ENCODE measurements around the gene MLPH.

MLPH gene

GRCh38 chr2:237483018-237483731 lies 3.9 kb upstream of the MLPH start:
- Mint-ChIP-seq H3K4me1 (no peaks in the 10 kb centered on the region), H3K27ac (no peak overlapping the region), H3K9me3 (no peaks in the 10 kb centered on the region), H3K36me3 (no peaks in the 10 kb centered on the region), H3K27me3 (peaks cover 20% of the 10 kb centered on the region), H3K4me3 (no peak overlapping the region)

- Mint-ChIP-seq H3K27ac (no peak overlapping the region), H3K4me3 (no peak overlapping the region), H3K36me3 (no peaks in the 10 kb centered on the region), H3K27me3 (peaks cover 29% of the 10 kb centered on the region), H3K9me3 (no peaks in the 10 kb centered on the region), H3K4me1 (no peaks in the 10 kb centered on the region)
Measured at GRCh38 chr2:237485304-237485703, 1.7 kb upstream of the MLPH start.

- Mint-ChIP-seq H3K36me3 (no peaks in the 10 kb centered on the region), H3K9me3 (no peaks in the 10 kb centered on the region), H3K27me3 (peaks cover 29% of the 10 kb centered on the region), H3K4me3 (no peak overlapping the region), H3K4me1 (no peaks in the 10 kb centered on the region), H3K27ac (no peak overlapping the region)
Measured at GRCh38 chr2:237485844-237486243, 1.2 kb upstream of the MLPH start.

GRCh38 chr2:237486334-237486818 lies 675 bp upstream of the MLPH start:
- Mint-ChIP-seq H3K4me1 (no peaks in the 10 kb centered on the region), H3K4me3 (no peak overlapping the region), H3K36me3 (no peaks in the 10 kb centered on the region), H3K9me3 (no peaks in the 10 kb centered on the region), H3K27ac (no peak overlapping the region), H3K27me3 (peaks cover 29% of the 10 kb centered on the region)

- no peak overlapping the region for H3K4me3 Mint-ChIP-seq
- H3K4me1 Mint-ChIP-seq, result no peaks in the 10 kb centered on the region
- no peak overlapping the region for H3K27ac Mint-ChIP-seq
- H3K9me3 Mint-ChIP-seq, result no peaks in the 10 kb centered on the region
- no peaks in the 10 kb centered on the region for H3K36me3 Mint-ChIP-seq
- peaks cover 29% of the 10 kb centered on the region for H3K27me3 Mint-ChIP-seq
Measured at GRCh38 chr2:237487496-237487895, 445 bp downstream of the MLPH start.

- Mint-ChIP-seq H3K27ac (no peak overlapping the region), H3K36me3 (no peaks in the 10 kb centered on the region), H3K4me3 (no peak overlapping the region), H3K9me3 (no peaks in the 10 kb centered on the region), H3K27me3 (peaks cover 29% of the 10 kb centered on the region), H3K4me1 (no peaks in the 10 kb centered on the region)
Measured at GRCh38 chr2:237488295-237488694, 1.2 kb downstream of the MLPH start.

GRCh38 chr2:237488901-237489860 lies 2.1 kb downstream of the MLPH start:
- Mint-ChIP-seq H3K4me3 (no peak overlapping the region), H3K4me1 (no peaks in the 10 kb centered on the region), H3K9me3 (no peaks in the 10 kb centered on the region), H3K36me3 (no peaks in the 10 kb centered on the region), H3K27ac (no peak overlapping the region), H3K27me3 (peaks cover 25% of the 10 kb centered on the region)

- Mint-ChIP-seq H3K4me3 (no peak overlapping the region), H3K27me3 (peaks cover 20% of the 10 kb centered on the region), H3K4me1 (no peaks in the 10 kb centered on the region)
Measured at GRCh38 chr2:237490009-237490711, 3.1 kb downstream of the MLPH start.

GRCh38 chr2:237490795-237491194 lies 3.7 kb downstream of the MLPH start:
- no peaks in the 10 kb centered on the region for H3K36me3 Mint-ChIP-seq
- no peak overlapping the region for H3K4me3 Mint-ChIP-seq
- peaks cover 14% of the 10 kb centered on the region for H3K27me3 Mint-ChIP-seq
- no peak overlapping the region for H3K27ac Mint-ChIP-seq
- H3K9me3 Mint-ChIP-seq, result no peaks in the 10 kb centered on the region
- no peaks in the 10 kb centered on the region for H3K4me1 Mint-ChIP-seq

More at GRCh38 chr2:237490009-237490711, 3.1 kb downstream of the MLPH start:
- Mint-ChIP-seq H3K27ac (no peak overlapping the region), H3K36me3 (no peaks in the 10 kb centered on the region), H3K9me3 (no peaks in the 10 kb centered on the region)

GRCh38 chr2:237491515-237492118 lies 4.6 kb downstream of the MLPH start:
- H3K27me3 Mint-ChIP-seq, result peaks cover 14% of the 10 kb centered on the region

GRCh38 chr2:237492137-237492890 lies 5.3 kb downstream of the MLPH start:
- Mint-ChIP-seq H3K9me3 (no peaks in the 10 kb centered on the region), H3K36me3 (no peaks in the 10 kb centered on the region), H3K27ac (no peak overlapping the region), H3K4me1 (peaks cover 4% of the 10 kb centered on the region), H3K4me3 (no peak overlapping the region), H3K27me3 (peaks cover 13% of the 10 kb centered on the region)

More at GRCh38 chr2:237491515-237492118, 4.6 kb downstream of the MLPH start:
- Mint-ChIP-seq H3K4me3 (no peak overlapping the region), H3K36me3 (no peaks in the 10 kb centered on the region), H3K27ac (no peak overlapping the region), H3K4me1 (peaks cover 2% of the 10 kb centered on the region), H3K9me3 (no peaks in the 10 kb centered on the region)

GRCh38 chr2:237494066-237494465 lies 7.0 kb downstream of the MLPH start:
- Mint-ChIP-seq H3K4me3 (no peak overlapping the region), H3K4me1 (peaks cover 4% of the 10 kb centered on the region), H3K27ac (no peak overlapping the region), H3K27me3 (peaks cover 9% of the 10 kb centered on the region), H3K9me3 (no peaks in the 10 kb centered on the region), H3K36me3 (no peaks in the 10 kb centered on the region)

- no peaks in the 10 kb centered on the region for H3K36me3 Mint-ChIP-seq
- H3K4me3 Mint-ChIP-seq, result no peak overlapping the region
- peaks cover 4% of the 10 kb centered on the region for H3K27me3 Mint-ChIP-seq
- H3K4me1 Mint-ChIP-seq, result peaks cover 4% of the 10 kb centered on the region
- no peaks in the 10 kb centered on the region for H3K9me3 Mint-ChIP-seq
- no peak overlapping the region for H3K27ac Mint-ChIP-seq
Measured at GRCh38 chr2:237495521-237496117, 8.6 kb downstream of the MLPH start.

GRCh38 chr2:237496428-237496827 lies 9.4 kb downstream of the MLPH start:
- peaks cover 4% of the 10 kb centered on the region for H3K4me1 Mint-ChIP-seq
- H3K27ac Mint-ChIP-seq, result no peak overlapping the region
- no peak overlapping the region for H3K4me3 Mint-ChIP-seq
- no peaks in the 10 kb centered on the region for H3K9me3 Mint-ChIP-seq
- peaks cover 4% of the 10 kb centered on the region for H3K27me3 Mint-ChIP-seq
- no peaks in the 10 kb centered on the region for H3K36me3 Mint-ChIP-seq
